ENCODE results near the gene ABCA13.

The ABCA13 gene

DNA sequence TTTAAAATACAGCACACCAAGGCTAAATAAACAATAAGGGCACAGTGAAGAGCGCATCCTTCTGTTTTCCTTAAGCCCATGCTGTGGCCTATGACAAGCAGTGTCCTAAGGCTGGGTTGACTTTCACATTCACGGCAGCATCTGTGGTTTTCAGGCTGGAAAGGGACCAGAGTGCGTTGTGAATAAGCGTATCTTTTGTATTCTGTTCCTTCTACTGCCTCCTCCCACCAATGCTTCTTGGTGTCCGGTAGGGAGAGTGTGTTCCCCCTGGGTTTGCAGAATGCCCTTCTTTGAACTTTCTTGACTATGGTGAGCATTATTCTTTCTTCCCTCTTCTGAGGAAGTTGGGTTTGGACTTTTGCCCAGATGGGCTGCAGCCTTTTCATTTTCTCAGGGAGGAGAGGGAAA, 73.6 kb downstream of the ABCA13 start:
- DNase-seq, result no peak

GRCh38 chr7:48245751-48246472, 74.7 kb downstream of the ABCA13 start:
- DNase-seq, result no peak

- no peak for DNase-seq
These were observed 77.9 kb downstream of the ABCA13 start for GRCh38 chr7:48249166-48249565.

DNA sequence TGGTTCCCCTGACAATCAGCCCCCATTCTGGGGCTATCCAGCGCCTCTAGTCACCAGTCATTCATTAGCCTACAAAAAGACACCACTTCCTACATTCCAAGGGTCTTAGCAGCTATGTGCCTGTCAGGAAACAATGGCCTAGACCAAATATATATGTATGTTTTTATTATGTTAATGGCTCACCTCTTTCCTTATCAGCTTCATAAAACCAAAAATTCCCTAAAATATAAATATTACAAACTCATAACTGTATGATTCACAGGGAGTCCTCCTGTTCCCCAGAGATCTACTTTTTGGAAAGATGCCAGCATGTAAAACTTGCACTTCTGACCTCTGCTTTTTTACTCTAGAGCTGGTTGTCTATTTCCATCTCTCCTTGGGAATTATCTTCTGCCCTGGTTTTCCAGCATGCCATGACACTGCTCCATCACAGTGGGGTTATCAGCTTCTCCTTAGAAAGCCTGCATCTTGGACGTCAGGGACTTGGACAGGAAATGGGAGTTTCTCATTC, 79.2 kb downstream of the ABCA13 start:
- DNase-seq, result no peak

DNA sequence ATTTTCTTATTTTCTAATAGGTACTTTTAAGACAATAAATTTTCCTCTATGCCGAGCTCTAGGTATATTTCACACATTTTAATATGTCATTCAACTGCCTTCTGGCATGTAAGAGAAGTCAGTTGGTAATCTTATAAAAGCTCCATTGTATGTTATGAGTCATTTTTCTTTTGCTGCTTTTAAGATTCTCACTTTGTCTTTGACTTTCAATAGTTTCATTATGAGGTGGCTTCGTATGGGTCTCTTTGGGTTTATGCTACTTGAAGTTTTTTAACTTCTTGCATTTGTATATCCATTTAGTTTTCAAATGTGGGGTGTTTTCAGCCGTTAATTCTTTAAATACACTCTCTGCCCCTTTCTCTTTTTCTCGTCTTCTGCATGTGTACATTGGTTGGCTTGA, 80.5 kb downstream of the ABCA13 start:
- no peak for DNase-seq

- DNase-seq, result no peak
These were observed 81.7 kb downstream of the ABCA13 start for GRCh38 chr7:48252995-48253394.

DNA sequence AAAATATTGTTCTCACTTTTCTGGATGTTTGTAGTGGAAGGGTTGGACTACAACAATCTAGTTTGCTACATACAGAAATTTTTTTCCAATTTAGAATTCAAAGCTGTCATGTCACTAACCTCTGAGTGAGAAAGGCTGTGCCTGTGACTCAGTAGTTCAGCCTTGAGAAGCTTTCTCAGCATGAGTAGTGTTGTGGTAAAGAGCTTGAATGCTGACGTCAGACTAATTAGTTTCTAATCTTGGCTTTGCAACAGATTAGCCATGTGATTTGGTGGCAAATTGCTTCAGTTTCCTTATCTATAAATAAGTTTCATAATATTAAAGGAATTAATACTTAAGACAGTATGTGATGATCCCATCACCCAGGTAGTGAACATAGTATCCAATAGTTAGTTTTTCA, 83.8 kb downstream of the ABCA13 start:
- DNase-seq, result no peak

DNA sequence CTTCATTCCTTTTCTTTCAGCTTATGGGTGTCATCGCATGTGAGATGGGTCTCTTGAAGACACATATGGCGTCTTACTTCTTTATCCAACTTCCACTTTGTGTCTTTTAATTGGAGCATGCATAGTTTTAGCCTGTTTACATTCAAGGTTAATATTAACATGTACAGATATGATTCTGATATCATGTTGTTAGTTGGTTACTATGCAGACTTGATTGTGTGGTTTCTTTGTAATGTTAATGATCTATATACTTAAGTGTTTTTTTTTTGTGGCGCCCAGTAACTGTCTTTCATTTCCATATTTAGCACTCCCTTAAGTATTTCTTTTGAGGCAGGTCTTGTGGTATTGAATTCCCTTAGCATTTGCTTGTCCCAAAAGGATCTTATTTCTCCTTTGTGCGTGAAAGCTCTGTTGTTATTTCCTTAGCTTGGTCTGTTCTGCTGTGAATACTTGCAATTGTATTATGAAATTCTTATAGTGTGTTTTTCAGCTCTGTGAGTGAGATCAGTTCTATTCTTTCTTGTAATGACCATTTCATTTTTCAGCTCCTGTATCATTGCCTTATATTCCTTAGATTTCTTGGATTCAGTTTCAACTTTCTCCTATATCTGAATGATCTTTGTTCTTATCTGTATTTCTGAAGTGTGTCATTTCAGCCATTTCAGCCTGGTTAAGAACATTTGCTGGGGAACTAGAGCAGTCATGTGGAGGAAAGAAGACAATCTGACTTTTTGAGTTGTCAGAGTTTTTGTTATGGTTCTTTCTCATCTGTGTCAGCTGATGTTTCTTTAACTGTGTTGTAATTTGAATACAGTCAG, 88.4 kb downstream of the ABCA13 start:
- DNase-seq, result no peak

- no peak for DNase-seq
These were observed 90.4 kb downstream of the ABCA13 start for GRCh38 chr7:48261696-48262095.

GRCh38 chr7:48262606-48263310, 91.5 kb downstream of the ABCA13 start:
- DNase-seq, result no peak

GRCh38 chr7:48263311-48263650, 92.0 kb downstream of the ABCA13 start:
- no peak for DNase-seq

- DNase-seq, result no peak
These were observed 97.8 kb downstream of the ABCA13 start for GRCh38 chr7:48269066-48269465.

DNA sequence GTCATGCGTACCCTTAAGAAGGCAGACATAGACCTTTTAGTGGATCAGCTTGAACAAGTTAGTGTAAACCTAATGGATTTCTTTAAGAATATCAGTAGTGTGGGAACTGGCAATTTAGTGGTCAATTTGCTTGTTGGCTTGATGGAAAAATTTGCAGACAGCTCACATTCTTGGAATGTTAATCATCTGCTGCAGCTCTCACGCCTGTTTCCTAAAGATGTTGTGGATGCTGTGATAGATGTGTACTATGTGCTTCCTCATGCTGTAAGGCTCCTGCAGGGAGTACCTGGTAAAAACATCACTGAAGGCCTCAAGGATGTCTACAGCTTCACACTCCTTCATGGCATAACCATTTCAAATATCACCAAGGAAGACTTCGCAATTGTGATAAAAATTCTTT, 103.4 kb downstream of the ABCA13 start:
- no peak for DNase-seq

- DNase-seq, result no peak
These were observed 108.2 kb downstream of the ABCA13 start for GRCh38 chr7:48279420-48279819.

DNA sequence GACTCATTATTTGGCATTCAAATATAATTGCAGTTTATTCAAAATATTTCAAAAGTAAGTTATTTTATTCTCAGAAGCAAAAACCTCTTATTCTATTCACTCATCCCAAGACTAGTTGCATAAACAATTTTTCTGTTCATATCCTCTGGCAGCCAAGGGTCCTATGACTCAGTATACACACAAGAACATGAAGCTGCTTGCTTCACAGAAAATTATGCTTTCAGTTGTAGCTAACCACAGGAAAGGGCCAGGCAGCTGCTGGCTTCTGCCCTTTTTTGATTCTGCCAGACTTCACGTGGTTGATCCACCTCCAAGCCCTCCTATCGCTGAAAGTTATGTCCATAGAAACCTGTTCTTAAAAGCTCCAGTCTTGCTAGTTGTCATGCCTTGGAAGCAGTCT, 108.8 kb downstream of the ABCA13 start:
- no peak for DNase-seq

DNA sequence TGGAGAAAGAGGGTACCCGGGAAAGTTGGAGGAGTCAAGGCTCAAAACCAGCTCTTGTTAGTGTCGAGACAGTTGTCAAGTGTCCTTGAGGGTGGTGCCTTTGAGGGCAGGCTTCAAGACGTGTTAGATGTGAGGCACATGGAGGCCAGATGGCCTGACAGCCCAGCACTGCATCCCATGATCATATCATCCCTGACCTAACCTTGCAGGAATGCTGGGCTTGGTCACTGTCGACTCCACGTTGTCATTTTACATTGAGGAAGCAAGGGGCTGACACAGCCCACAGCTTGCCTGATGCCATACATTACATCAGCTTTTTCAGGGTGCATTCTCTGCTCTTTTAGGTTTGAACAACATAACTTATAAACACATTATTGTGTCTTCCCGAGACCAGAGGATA, 114.1 kb downstream of the ABCA13 start:
- no peak for DNase-seq

- DNase-seq, result no peak
These were observed 115.6 kb downstream of the ABCA13 start for GRCh38 chr7:48286836-48287235.

DNA sequence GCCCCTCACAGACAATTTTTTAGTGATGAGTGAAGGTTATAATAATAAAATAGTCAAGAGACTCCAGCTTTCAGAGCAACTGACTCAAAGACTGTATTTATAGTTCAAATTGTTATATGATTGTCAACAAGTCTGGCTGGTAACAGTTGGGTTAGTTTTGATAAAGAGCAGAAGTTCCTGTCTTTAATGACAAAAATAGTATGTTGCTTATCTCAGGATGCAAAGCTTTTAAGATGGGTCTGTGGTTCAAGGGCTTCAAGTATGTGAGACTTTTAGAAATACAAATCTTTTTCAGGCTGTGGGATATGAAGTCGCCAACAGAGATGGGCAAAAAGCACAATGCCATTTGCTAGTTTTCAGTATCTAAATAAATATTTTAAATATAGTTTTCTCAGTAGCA, 118.4 kb downstream of the ABCA13 start:
- DNase-seq, result no peak

DNA sequence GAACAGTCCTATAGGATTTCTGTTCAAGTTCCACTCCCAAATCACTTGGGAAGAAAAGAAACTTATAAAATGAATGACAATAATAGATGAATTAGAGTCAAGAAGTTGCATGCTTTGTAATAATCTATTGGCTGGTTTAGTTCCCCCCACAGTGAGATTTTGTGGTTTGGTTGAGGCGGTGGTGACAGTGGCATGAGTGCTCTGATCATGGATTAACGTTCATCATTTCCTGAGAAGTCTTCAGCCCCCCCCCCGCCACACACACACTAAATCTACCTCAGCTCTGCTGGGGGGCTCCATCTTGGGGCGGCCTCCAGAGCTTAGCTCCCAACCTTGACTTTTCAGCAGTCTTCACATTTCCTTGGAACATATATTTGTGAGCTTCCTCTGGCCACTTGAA, 121.7 kb downstream of the ABCA13 start:
- DNase-seq, result no peak

- no peak for DNase-seq
These were observed 124.2 kb downstream of the ABCA13 start for GRCh38 chr7:48295296-48295971.

DNA sequence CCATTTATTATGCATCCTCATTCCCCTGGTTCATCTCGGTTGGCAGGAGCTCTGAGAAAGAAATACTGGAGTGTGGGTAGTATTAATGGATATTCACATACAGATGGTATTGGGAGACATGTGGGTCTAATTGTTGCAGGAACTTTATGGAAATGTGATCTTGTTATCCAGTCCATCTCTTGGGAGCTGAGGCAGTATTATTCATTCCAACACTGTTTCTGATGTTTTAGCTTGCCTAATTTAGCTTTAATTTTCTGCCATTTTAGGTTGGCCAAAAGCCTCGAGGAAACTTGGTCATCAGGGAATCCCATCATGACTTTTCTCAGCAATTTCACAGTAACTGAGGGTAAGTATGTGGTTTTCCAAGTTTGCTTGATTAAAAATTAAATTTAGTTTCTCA, 125.7 kb downstream of the ABCA13 start:
- DNase-seq, result no peak

DNA sequence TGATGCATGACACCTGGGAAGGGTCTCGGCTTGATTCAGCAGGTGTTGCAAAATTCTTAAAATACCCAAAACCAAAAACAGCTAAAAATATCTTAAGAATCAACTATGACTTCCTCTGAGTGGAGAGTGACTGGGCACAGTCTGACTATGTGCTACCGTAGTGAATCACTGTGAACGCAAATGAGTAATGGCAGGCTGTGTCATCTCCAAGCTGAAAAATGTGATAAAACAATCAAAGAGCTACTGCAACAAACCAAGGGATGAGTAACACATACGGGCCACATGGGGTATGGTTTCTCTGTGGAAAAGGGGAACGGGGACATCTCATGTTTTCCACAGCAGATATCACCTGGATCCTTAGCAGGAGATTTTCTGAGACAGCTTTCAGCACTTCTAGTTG, 127.5 kb downstream of the ABCA13 start:
- DNase-seq, result no peak

GRCh38 chr7:48299580-48300169, 128.4 kb downstream of the ABCA13 start:
- no peak for DNase-seq
